Erythroblast (primary cell): ENCODE results near the gene FGF14.

Experiments used
- GATA1 ChIP-seq: IDR thresholded peaks from 2 replicates; pipeline ENCODE4 v1.6.1; 2011; ENCODE audit warnings: low read depth, mild to moderate bottlenecking, control low read depth, low read length, moderate library complexity
- POLR2A ChIP-seq: IDR thresholded peaks from 2 replicates; pipeline ENCODE4 v1.6.1; 2011; ENCODE audit warnings: mild to moderate bottlenecking, low read length

DNA sequence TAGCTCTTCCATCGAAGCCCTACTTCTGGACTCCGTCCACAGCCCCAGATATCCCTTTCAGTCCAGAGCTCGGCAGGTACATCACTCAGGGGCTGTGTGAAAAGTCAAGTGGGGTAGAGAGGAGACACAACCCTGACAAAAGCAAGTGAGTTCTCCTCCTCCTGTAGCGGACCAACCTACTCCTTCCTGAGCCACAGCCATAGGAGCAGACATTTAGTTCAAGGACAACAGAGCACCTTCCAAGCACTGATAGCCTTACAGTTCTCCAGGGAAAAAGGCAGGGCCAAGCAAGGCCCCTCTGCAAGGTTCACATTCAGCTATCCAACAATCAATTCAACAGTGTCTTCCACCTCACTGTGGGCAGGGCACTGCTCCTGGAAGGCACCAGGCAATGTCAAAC, 89.0 kb downstream of the FGF14 start:
- TF ChIP-seq POLR2A, result no peak
- TF ChIP-seq GATA1, result no peak
